ENCODE measurements around the gene IQGAP2. TPM values are rescaled to one million over a fixed set of nuclear protein-coding genes. Genes with fewer than 3 reads are reported as not detected.

Gene IQGAP2
- total and polyA plus RNA-seq, 3 experiments from 2014 or later: 51.4 to 70.5 (median 62.5) TPM

DNA sequence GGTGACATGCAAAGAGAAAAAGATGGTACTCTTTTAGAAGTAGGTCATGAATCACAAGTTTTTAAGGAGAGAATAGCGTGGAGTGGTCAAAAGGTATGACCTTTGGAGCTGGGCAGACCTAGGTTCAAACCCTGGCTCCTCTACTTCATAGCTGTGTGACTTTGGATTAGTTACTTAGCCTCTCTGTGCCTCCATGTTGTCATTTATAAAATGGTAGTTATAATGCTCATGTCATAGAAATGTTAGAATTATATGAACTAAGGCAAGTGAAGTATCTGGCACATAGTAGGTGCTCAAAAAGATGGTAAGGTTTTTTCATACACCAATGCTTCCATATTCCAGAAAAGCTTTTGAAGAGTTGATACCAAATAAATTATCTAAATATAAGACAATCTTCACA lies 320.2 kb downstream of the IQGAP2 start:
- peaks cover 46 to 77% (median 71%) of the 10 kb centered on the region in 3 donors for H3K4me1 Mint-ChIP-seq
- H3K27ac ChIP-seq (ENCODE audit: low read depth, low read length): no peak overlapping the region
- no peaks in the 10 kb centered on the region for H3K27me3 ChIP-seq (ENCODE audit: insufficient read depth, low read length, poor library complexity, severe bottlenecking)
- H3K27me3 Mint-ChIP-seq: no peaks in the 10 kb centered on the region
- no peak overlapping the region for H3K4me3 ChIP-seq (ENCODE audit: low read length)
- ChIA-PET CTCF (interaction anchor here (1.4 to 3.3 kb wide), 2 partner anchors 9 to 51 kb away, joined by 5 to 14 read pairs; no protein-coding TSS in a partner anchor), POLR2A (interaction anchor here (0.9 kb wide), 1 partner anchor 16 kb away, joined by 3 read pairs; no protein-coding TSS in a partner anchor)
- peak overlapping the region in 5 of 8 donors; percentile 15 to 82 (median 46) for H3K27ac Mint-ChIP-seq
- H3K9me3 Mint-ChIP-seq: no peaks in the 10 kb centered on the region
- no peaks in the 10 kb centered on the region for H3K9me3 ChIP-seq (ENCODE audit: low read length)
- no peaks in the 10 kb centered on the region for H3K36me3 ChIP-seq (ENCODE audit: insufficient read depth, low read length)
- no peak overlapping the region for H3K4me3 Mint-ChIP-seq
- no peaks in the 10 kb centered on the region for H3K4me1 ChIP-seq (ENCODE audit: insufficient read depth, low read length)
- peaks cover 2 to 16% (median 3%) of the 10 kb centered on the region in 3 donors for H3K36me3 Mint-ChIP-seq
- DNase-seq: no peak

DNA sequence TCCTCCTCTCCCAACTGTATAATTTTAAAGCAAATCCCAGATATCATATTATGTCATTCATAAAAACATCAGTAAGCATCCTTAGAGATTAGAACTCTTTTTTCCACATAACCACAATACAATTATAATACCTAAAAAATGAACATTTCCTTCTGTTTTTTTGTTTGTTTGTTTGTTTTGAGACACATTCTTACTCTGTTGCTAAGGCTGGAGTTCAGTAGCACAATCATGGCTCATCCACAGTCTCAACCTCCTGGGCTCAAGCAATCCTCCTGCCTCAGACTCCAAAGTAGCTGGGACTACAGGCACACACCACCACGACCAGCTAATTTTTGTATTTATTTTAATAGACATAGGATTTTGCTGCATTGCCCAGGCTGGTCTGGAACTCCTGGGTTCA lies 320.8 kb downstream of the IQGAP2 start:
- no peaks in the 10 kb centered on the region for H3K27me3 ChIP-seq (ENCODE audit: insufficient read depth, low read length, poor library complexity, severe bottlenecking)
- H3K27ac ChIP-seq (ENCODE audit: low read depth, low read length): no peak overlapping the region
- no peak overlapping the region for H3K4me3 Mint-ChIP-seq
- peaks cover 2 to 14% (median 4%) of the 10 kb centered on the region in 3 donors for H3K36me3 Mint-ChIP-seq
- no peaks in the 10 kb centered on the region for H3K9me3 Mint-ChIP-seq
- POLR2A ChIA-PET: no interaction called here
- H3K4me1 ChIP-seq (ENCODE audit: insufficient read depth, low read length): no peaks in the 10 kb centered on the region
- H3K27me3 Mint-ChIP-seq: no peaks in the 10 kb centered on the region
- CTCF ChIA-PET: interaction anchor here (1.4 to 3.3 kb wide), 2 partner anchors 9 to 51 kb away, joined by 5 to 14 read pairs; no protein-coding TSS in a partner anchor
- no peaks in the 10 kb centered on the region for H3K36me3 ChIP-seq (ENCODE audit: insufficient read depth, low read length)
- H3K9me3 ChIP-seq (ENCODE audit: low read length): no peaks in the 10 kb centered on the region
- H3K4me1 Mint-ChIP-seq: peaks cover 41 to 71% (median 64%) of the 10 kb centered on the region in 3 donors
- peak overlapping the region; percentile 20 to 88 (median 56) for H3K27ac Mint-ChIP-seq
- DNase-seq: no peak
- no peak overlapping the region for H3K4me3 ChIP-seq (ENCODE audit: low read length)

DNA sequence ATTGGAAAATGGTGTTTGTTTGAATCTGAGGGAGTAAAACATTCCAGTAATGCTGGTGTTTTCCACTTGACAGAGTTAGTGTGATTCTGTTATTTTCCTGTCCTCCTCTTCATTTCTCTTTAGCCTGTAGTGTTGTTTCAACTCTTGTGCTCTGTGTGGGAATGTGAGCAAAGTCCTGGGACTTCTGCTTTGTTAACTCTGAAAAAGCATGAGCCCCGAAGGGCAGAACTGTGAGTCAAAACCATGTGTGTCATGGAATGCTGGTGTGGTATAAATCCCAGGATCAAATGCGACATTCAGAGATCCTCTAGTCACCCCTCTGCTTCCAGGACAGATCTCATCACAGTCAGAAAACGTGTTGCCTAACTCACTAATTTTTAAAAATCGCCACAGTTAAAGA lies 321.8 kb downstream of the IQGAP2 start:
- H3K4me3 Mint-ChIP-seq: peak overlapping the region in 2 of 7 donors; percentile 1 to 28
- ChIA-PET CTCF (interaction anchor here (1.2 to 1.8 kb wide), 5 partner anchors 7 to 50 kb away, joined by 3 to 6 read pairs (median 4); partner anchors contain the start of gene F2R), POLR2A (no interaction called here)
- DNase-seq: no peak
- H3K27ac Mint-ChIP-seq: peak overlapping the region; percentile 2 to 73 (median 48)
- no peak overlapping the region for H3K27ac ChIP-seq (ENCODE audit: low read depth, low read length)
- no peaks in the 10 kb centered on the region for H3K36me3 ChIP-seq (ENCODE audit: insufficient read depth, low read length)
- H3K4me1 Mint-ChIP-seq: peaks cover 39 to 71% (median 63%) of the 10 kb centered on the region in 3 donors
- H3K4me1 ChIP-seq (ENCODE audit: insufficient read depth, low read length): no peaks in the 10 kb centered on the region
- H3K4me3 ChIP-seq (ENCODE audit: low read length): no peak overlapping the region
- peaks cover 3 to 23% (median 13%) of the 10 kb centered on the region in 3 donors for H3K36me3 Mint-ChIP-seq
- H3K27me3 Mint-ChIP-seq: no peaks in the 10 kb centered on the region
- peaks cover 6% of the 10 kb centered on the region for H3K9me3 ChIP-seq (ENCODE audit: low read length)
- no peaks in the 10 kb centered on the region for H3K27me3 ChIP-seq (ENCODE audit: insufficient read depth, low read length, poor library complexity, severe bottlenecking)
- H3K9me3 Mint-ChIP-seq: peaks cover under 1 to 9% (median 9%) of the 10 kb centered on the region in 5 donors

DNA sequence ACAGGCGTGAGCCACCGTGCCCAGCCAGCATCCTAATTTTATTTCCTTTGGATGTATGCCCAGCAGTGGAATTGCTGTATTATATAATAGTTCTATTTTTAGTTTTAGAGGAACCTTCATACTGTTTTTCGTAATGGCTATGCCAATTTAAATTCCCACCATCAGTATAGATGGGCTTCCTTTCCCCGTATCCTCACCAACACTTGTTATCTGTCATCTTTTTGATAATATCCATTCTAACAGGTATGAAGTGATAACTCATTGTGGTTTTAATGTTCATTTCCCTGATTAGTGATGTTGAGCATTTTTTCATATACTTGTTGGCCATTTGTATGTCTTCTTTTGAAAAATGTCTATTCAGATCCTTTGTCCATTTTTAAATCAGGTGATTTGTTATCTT lies 325.9 kb downstream of the IQGAP2 start:
- no peak overlapping the region for H3K27ac ChIP-seq (ENCODE audit: low read depth, low read length)
- no peak overlapping the region for H3K4me3 Mint-ChIP-seq
- no peak for DNase-seq
- no peaks in the 10 kb centered on the region for H3K27me3 ChIP-seq (ENCODE audit: insufficient read depth, low read length, poor library complexity, severe bottlenecking)
- H3K9me3 ChIP-seq (ENCODE audit: low read length): peaks cover 10% of the 10 kb centered on the region
- H3K27ac Mint-ChIP-seq: peak overlapping the region in 4 of 8 donors; percentile 44 to 77 (median 51)
- CTCF ChIA-PET: interaction anchor here (1.1 kb wide), 1 partner anchor 45 kb away, joined by 3 read pairs; no protein-coding TSS in a partner anchor
- no peak overlapping the region for H3K4me3 ChIP-seq (ENCODE audit: low read length)
- POLR2A ChIA-PET: no interaction called here
- H3K27me3 Mint-ChIP-seq: no peaks in the 10 kb centered on the region
- peaks cover 24% of the 10 kb centered on the region for H3K4me1 ChIP-seq (ENCODE audit: insufficient read depth, low read length)
- H3K36me3 Mint-ChIP-seq: peaks cover 4 to 37% (median 18%) of the 10 kb centered on the region in 3 donors
- peaks cover 8 to 18% (median 15%) of the 10 kb centered on the region in 5 donors for H3K9me3 Mint-ChIP-seq
- H3K36me3 ChIP-seq (ENCODE audit: insufficient read depth, low read length): no peaks in the 10 kb centered on the region
- peaks cover 50 to 69% (median 60%) of the 10 kb centered on the region in 3 donors for H3K4me1 Mint-ChIP-seq

DNA sequence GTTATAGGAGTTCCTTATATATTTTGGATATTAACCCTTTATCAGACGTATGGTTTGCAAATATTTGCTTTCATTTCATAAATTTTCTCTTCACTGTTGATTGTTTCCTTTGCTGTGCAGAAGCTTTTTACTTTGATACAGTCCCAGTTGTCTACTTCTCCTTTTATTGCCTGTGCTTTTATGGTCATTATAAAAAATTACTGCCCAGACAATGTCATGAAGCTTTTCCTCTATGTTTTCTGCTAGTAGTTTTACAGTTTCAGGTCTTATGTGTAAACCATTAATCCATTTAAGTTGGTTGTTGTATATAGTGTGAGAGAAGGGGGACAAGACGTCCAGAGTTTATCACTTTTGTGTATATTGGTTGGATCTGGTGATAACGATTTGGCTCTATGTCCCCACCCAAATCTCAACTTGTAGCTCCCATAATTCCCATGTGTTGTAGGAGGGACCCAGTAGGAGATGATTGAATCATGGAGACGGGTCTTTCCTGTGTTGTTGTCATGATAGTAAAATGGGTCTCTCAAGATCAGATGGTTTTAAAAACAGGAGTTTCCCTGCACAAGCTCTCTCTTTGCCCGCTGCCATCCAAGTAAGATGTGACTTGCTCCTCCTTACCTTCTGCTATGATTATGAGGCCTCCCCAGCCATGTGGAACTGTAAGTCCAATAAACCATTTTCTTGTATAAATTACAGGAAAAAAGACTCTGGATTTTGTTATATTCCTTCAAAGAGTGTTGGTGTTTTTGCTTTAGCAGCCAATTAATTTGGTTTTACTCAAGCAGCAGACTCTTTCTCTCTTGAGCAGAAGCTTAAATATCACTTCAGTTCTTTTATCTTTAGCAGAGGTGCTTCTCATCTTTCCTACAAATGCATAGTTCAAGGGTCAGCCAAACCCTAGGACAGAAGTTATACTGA lies 326.5 kb downstream of the IQGAP2 start:
- H3K27me3 Mint-ChIP-seq: no peaks in the 10 kb centered on the region
- Histone ChIP-seq H3K4me3 (ENCODE audit: low read length) (no peak overlapping the region), H3K9me3 (ENCODE audit: low read length) (peaks cover 10% of the 10 kb centered on the region), H3K27ac (ENCODE audit: low read depth, low read length) (no peak overlapping the region), H3K36me3 (ENCODE audit: insufficient read depth, low read length) (no peaks in the 10 kb centered on the region), H3K27me3 (ENCODE audit: insufficient read depth, low read length, poor library complexity, severe bottlenecking) (no peaks in the 10 kb centered on the region), H3K4me1 (ENCODE audit: insufficient read depth, low read length) (peaks cover 28% of the 10 kb centered on the region)
- POLR2A ChIA-PET: no interaction called here
- H3K9me3 Mint-ChIP-seq: peaks cover 8 to 18% (median 15%) of the 10 kb centered on the region in 5 donors
- peak overlapping the region; percentile 22 to 77 (median 51) for H3K27ac Mint-ChIP-seq
- H3K36me3 Mint-ChIP-seq: peaks cover 4 to 39% (median 18%) of the 10 kb centered on the region in 3 donors
- CTCF ChIA-PET: interaction anchor here (1.1 kb wide), 1 partner anchor 44 kb away, joined by 3 read pairs; no protein-coding TSS in a partner anchor
- DNase-seq: no peak
- H3K4me1 Mint-ChIP-seq: peaks cover 52 to 70% (median 60%) of the 10 kb centered on the region in 3 donors
- no peak overlapping the region for H3K4me3 Mint-ChIP-seq

DNA sequence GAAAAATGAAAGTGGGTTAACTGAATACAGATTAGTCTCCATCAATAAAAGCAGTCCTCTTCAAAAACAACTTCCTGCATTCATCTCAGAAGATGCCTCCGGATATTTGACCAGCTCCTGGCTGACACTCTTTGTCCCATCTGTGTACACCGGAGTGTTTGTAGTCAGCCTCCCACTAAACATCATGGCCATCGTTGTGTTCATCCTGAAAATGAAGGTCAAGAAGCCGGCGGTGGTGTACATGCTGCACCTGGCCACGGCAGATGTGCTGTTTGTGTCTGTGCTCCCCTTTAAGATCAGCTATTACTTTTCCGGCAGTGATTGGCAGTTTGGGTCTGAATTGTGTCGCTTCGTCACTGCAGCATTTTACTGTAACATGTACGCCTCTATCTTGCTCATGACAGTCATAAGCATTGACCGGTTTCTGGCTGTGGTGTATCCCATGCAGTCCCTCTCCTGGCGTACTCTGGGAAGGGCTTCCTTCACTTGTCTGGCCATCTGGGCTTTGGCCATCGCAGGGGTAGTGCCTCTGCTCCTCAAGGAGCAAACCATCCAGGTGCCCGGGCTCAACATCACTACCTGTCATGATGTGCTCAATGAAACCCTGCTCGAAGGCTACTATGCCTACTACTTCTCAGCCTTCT lies 329.4 kb downstream of the IQGAP2 start:
- H3K36me3 ChIP-seq (ENCODE audit: insufficient read depth, low read length): no peaks in the 10 kb centered on the region
- ChIA-PET CTCF (interaction anchor here (1.3 to 3.0 kb wide), 5 partner anchors 9 to 42 kb away, joined by 3 to 29 read pairs (median 8); partner anchors contain the start of gene F2R), POLR2A (interaction anchor here (0.8 to 2.1 kb wide), 11 partner anchors 10 to 329 kb away, joined by 3 to 15 read pairs (median 3); no protein-coding TSS in a partner anchor)
- Mint-ChIP-seq H3K27me3 (no peaks in the 10 kb centered on the region), H3K27ac (peak overlapping the region; percentile 82 to 99 (median 95)), H3K36me3 (peaks cover 4 to 32% (median 18%) of the 10 kb centered on the region in 3 donors), H3K9me3 (peaks cover 8 to 18% (median 15%) of the 10 kb centered on the region in 5 donors), H3K4me3 (peak overlapping the region; percentile 69 to 88 (median 78)), H3K4me1 (peaks cover 51 to 72% (median 65%) of the 10 kb centered on the region in 3 donors)
- peak overlapping the region; percentile 18 for H3K4me3 ChIP-seq (ENCODE audit: low read length)
- peak overlapping the region; percentile 81 for H3K27ac ChIP-seq (ENCODE audit: low read depth, low read length)
- DNase-seq: peak in 1 of 5 donors; percentile 9
- H3K27me3 ChIP-seq (ENCODE audit: insufficient read depth, low read length, poor library complexity, severe bottlenecking): no peaks in the 10 kb centered on the region
- H3K4me1 ChIP-seq (ENCODE audit: insufficient read depth, low read length): peaks cover 47% of the 10 kb centered on the region
- H3K9me3 ChIP-seq (ENCODE audit: low read length): peaks cover 10% of the 10 kb centered on the region

DNA sequence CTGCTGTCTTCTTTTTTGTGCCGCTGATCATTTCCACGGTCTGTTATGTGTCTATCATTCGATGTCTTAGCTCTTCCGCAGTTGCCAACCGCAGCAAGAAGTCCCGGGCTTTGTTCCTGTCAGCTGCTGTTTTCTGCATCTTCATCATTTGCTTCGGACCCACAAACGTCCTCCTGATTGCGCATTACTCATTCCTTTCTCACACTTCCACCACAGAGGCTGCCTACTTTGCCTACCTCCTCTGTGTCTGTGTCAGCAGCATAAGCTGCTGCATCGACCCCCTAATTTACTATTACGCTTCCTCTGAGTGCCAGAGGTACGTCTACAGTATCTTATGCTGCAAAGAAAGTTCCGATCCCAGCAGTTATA lies 329.9 kb downstream of the IQGAP2 start:
- Mint-ChIP-seq H3K4me3 (peak overlapping the region; percentile 69 to 88 (median 78)), H3K27me3 (no peaks in the 10 kb centered on the region), H3K4me1 (peaks cover 56 to 77% (median 70%) of the 10 kb centered on the region in 3 donors), H3K36me3 (peaks cover 4 to 32% (median 18%) of the 10 kb centered on the region in 3 donors), H3K9me3 (peaks cover 8 to 18% (median 15%) of the 10 kb centered on the region in 5 donors), H3K27ac (peak overlapping the region; percentile 82 to 99 (median 95))
- Histone ChIP-seq H3K27ac (ENCODE audit: low read depth, low read length) (peak overlapping the region; percentile 81), H3K27me3 (ENCODE audit: insufficient read depth, low read length, poor library complexity, severe bottlenecking) (no peaks in the 10 kb centered on the region), H3K4me3 (ENCODE audit: low read length) (peak overlapping the region; percentile 18), H3K9me3 (ENCODE audit: low read length) (peaks cover 10% of the 10 kb centered on the region), H3K36me3 (ENCODE audit: insufficient read depth, low read length) (no peaks in the 10 kb centered on the region), H3K4me1 (ENCODE audit: insufficient read depth, low read length) (peaks cover 51% of the 10 kb centered on the region)
- ChIA-PET CTCF (interaction anchor here (1.3 to 3.0 kb wide), 5 partner anchors 10 to 41 kb away, joined by 3 to 29 read pairs (median 8); partner anchors contain the start of gene F2R), POLR2A (interaction anchor here (0.8 to 2.1 kb wide), 10 partner anchors 10 to 329 kb away, joined by 3 to 15 read pairs (median 4); no protein-coding TSS in a partner anchor)
- peak; percentile 11 to 90 (median 59) for DNase-seq
